SK-N-SH (cell line): ENCODE results near the gene HEBP1. TPM values are rescaled to one million over a fixed set of nuclear protein-coding genes. Genes with fewer than 3 reads are reported as not detected.

ENCODE experiments used
- CTCF ChIA-PET: fragments of 300-600, 350-600 bp; formaldehyde crosslinking; extraction: SDS; loops from one replicate; lab custom pipeline; 2021; lab: Yijun Ruan, JAX
- POLR2A ChIA-PET: fragments of 350-600 bp; sonication (Branson Sonifier 250); formaldehyde crosslinking; extraction: SDS; loops from one replicate; lab custom pipeline; 2020; ENCODE audit warnings: antibody characterized with exemption, inconsistent platforms; lab: Yijun Ruan, JAX
- DNase-seq: peaks from one replicate; pipeline ENCODE4 v3.0.0; 2012
- H2AFZ ChIP-seq: fragments of 200-600 bp; sonication (generic); 2 replicates; pipeline ENCODE4 v1.8.1; 2016; ENCODE audit warnings: antibody characterized with exemption, mild to moderate bottlenecking, low read depth
- H3F3A ChIP-seq: fragments of 200-600 bp; sonication (generic); replicated peaks from 2 replicates; pipeline ENCODE3; 2016; ENCODE audit warnings: antibody characterized with exemption, mild to moderate bottlenecking; ENCODE audit not compliant: insufficient read depth
- H3K27ac ChIP-seq, 2 experiments: fragments of 200-500 bp in 1 of 2; fragments of 200-600 bp in 1 of 2; sonication (Bioruptor generic) in 1 of 2; sonication (generic), shearing (Covaris generic) in 1 of 2; 2 replicates each; pipeline versions ENCODE4 v1.5.1 to v1.6.1; 2014 to 2016; ENCODE audit warnings: low read depth in 2 of 2, inconsistent platforms in 1 of 2, low read length in 1 of 2, mild to moderate bottlenecking in 1 of 2, mixed read lengths in 1 of 2
- H3K27me3 ChIP-seq: fragments of 200-600 bp; sonication (generic), shearing (Covaris generic); 2 replicates; pipeline ENCODE4 v1.6.1; 2016; ENCODE audit warnings: mixed run types; ENCODE audit not compliant: insufficient read depth
- H3K36me3 ChIP-seq, 2 experiments: fragments of 200-500 bp in 1 of 2; fragments of 200-600 bp in 1 of 2; sonication (Bioruptor generic) in 1 of 2; sonication (generic) in 1 of 2; replicated peaks in 1 of 2; 2 replicates each; pipeline versions ENCODE3 to v1.5.1; 2014 to 2016; ENCODE audit warnings: low read length in 1 of 2, mild to moderate bottlenecking in 1 of 2; ENCODE audit not compliant: insufficient read depth in 2 of 2, control insufficient read depth in 1 of 2
- H3K4me1 ChIP-seq, 2 experiments: fragments of 200-500 bp in 1 of 2; fragments of 200-600 bp in 1 of 2; sonication (Bioruptor generic) in 1 of 2; sonication (generic), shearing (Covaris generic) in 1 of 2; 2 replicates each; pipeline versions ENCODE4 v1.5.1 to v1.6.1; 2014 to 2016; ENCODE audit warnings: low read depth in 1 of 2, low read length in 1 of 2, mixed run types in 1 of 2; ENCODE audit not compliant: insufficient read depth in 2 of 2, control insufficient read depth in 1 of 2
- H3K4me2 ChIP-seq: fragments of 200-600 bp; sonication (generic), shearing (Covaris generic); 2 replicates; pipeline ENCODE4 v1.6.1; 2017; ENCODE audit warnings: mixed run types
- H3K4me3 ChIP-seq, 2 experiments: fragments of 200-500 bp in 1 of 2; fragments of 200-600 bp in 1 of 2; sonication (Bioruptor generic) in 1 of 2; sonication (generic), shearing (Covaris generic) in 1 of 2; 2 replicates each; pipeline versions ENCODE4 v1.5.1 to v1.8.1; 2014 to 2016; ENCODE audit warnings: low read depth in 2 of 2, inconsistent platforms in 1 of 2, low read length in 1 of 2, mild to moderate bottlenecking in 1 of 2, mixed read lengths in 1 of 2, moderate library complexity in 1 of 2
- H3K79me2 ChIP-seq: fragments of 200-600 bp; sonication (generic); 2 replicates; pipeline ENCODE4 v1.8.1; 2017; ENCODE audit warnings: mild to moderate bottlenecking; ENCODE audit not compliant: insufficient read depth
- H3K9ac ChIP-seq: fragments of 200-600 bp; sonication (generic); 2 replicates; pipeline ENCODE4 v1.6.1; 2017; ENCODE audit warnings: mixed run types
- H3K9me2 ChIP-seq: fragments of 200-600 bp; sonication (generic); 2 replicates; pipeline ENCODE4 v1.6.1; 2017; ENCODE audit warnings: mixed run types
- H3K9me3 ChIP-seq: fragments of 200-600 bp; sonication (generic); 2 replicates; pipeline ENCODE4 v1.6.1; 2017; ENCODE audit warnings: mixed run types, mild to moderate bottlenecking, moderate library complexity
- H4K20me1 ChIP-seq: fragments of 200-600 bp; sonication (generic); 2 replicates; pipeline ENCODE4 v1.6.1; 2017; ENCODE audit warnings: mild to moderate bottlenecking, mixed run types; ENCODE audit not compliant: insufficient read depth
- FOSL2 ChIP-seq: IDR thresholded peaks from 2 replicates; pipeline ENCODE4 v1.4.0; 2012; ENCODE audit warnings: low read depth, mild to moderate bottlenecking, moderate library complexity, borderline replicate concordance
- FOXJ3 ChIP-seq: sonication (generic); formaldehyde crosslinking; IDR thresholded peaks from 2 replicates; pipeline ENCODE4 v1.5.1; 2020; ENCODE audit warnings: mild to moderate bottlenecking, missing genetic modification reagents
- NFIC ChIP-seq: IDR thresholded peaks from 2 replicates; pipeline ENCODE4 v1.4.0; 2012; ENCODE audit warnings: borderline replicate concordance
- NRF1 ChIP-seq: IDR thresholded peaks from 2 replicates; pipeline ENCODE4 v1.6.1; 2012; ENCODE audit warnings: low read depth, mild to moderate bottlenecking, low read length
- POLR2AphosphoS5 ChIP-seq: IDR thresholded peaks from 2 replicates; pipeline ENCODE4 v1.6.1; 2012; ENCODE audit warnings: low read depth, low read length
- RCOR1 ChIP-seq: fragments of 150-350 bp; IDR thresholded peaks from 2 replicates; pipeline ENCODE4 v1.6.1; 2017; ENCODE audit warnings: antibody characterized with exemption, low read length
- RFX5 ChIP-seq: IDR thresholded peaks from 2 replicates; pipeline ENCODE4 v1.6.1; 2012; ENCODE audit warnings: mild to moderate bottlenecking, improper control_type of control experiment, low read length
- RXRA ChIP-seq: IDR thresholded peaks from 2 replicates; pipeline ENCODE4 v1.4.0; 2012; ENCODE audit warnings: low read depth, mild to moderate bottlenecking, borderline replicate concordance
- SIN3A ChIP-seq: IDR thresholded peaks from 2 replicates; pipeline ENCODE4 v1.6.1; 2012; ENCODE audit warnings: low read depth, mild to moderate bottlenecking, low read length, moderate library complexity, borderline replicate concordance
- SMC3 ChIP-seq: IDR thresholded peaks from 2 replicates; pipeline ENCODE4 v1.6.1; 2012; ENCODE audit warnings: low read depth, low read length, improper control_type of control experiment
- ZBTB33 ChIP-seq: IDR thresholded peaks from 2 replicates; pipeline ENCODE4 v1.4.0; 2012; ENCODE audit warnings: low read depth, borderline replicate concordance
- WGBS: methylation state at CpG from one replicate; pipeline ENCODE4 v1.1.6; 2017; ENCODE audit warnings: low lambda C conversion rate; 5-methylcytosine and 5-hydroxymethylcytosine counted together
- polyA plus RNA-seq, 3 experiments: library from polyadenylated mRNA; depleted of rRNA; stranded (reverse); fragments of >200 nt; gene quantifications; 2 replicates each; pipeline ENCODE4 v1.2.3, GENCODE V29; 2012
- TF ChIP-seq, protein P1 (sequence below): fragments of 200-600 bp; sonication (generic); IDR thresholded peaks from 2 replicates; pipeline ENCODE4 v1.6.1; 2017; ENCODE audit warnings: antibody characterized with exemption, mild to moderate bottlenecking, moderate library complexity

HEBP1 gene
- polyA plus RNA-seq, 1 of the 3 experiments (the other 2 are of a cell fraction), result 17.9 TPM

DNA sequence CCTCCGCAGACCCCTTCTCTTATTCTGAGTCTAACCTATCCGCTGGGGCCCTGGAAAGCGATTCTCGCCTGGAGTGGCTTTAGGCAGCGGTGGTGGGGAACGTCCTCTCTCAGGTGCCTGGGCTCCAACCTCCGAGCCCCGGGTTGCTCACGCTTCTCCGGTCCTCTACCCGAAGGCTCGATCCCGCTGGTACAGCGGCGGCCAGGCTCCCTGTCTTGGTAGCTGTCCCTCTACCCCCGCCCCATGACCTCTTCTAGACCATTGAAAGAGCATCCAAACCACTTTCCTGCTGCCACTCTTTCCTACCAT, 505 bp upstream of the HEBP1 start:
- no peaks in the 10 kb centered on the region for H3K9me3 ChIP-seq
- no peaks in the 10 kb centered on the region for H3K27me3 ChIP-seq
- 2% methylated on average over 9 of the region's 16 CpGs for WGBS
- TF ChIP-seq NRF1 (no peak), FOXJ3 (CRISPR knock-in tag) (no peak), SMC3 (no peak), ZBTB33 (no peak), RFX5 (no peak), SIN3A (no peak), RCOR1 (no peak), POLR2AphosphoS5 (no peak), FOSL2 (no peak), RXRA (no peak)
- ChIA-PET POLR2A (interaction anchor here (1.0 kb wide), 1 partner anchor 209 kb away, joined by 3 read pairs; no protein-coding TSS in a partner anchor), CTCF (interaction anchor here (2.1 kb wide), 1 partner anchor 211 kb away, joined by 10 read pairs; no protein-coding TSS in a partner anchor)
- DNase-seq, result peak; percentile 74
- peaks cover 31% of the 10 kb centered on the region for H3K79me2 ChIP-seq
- H3K36me3 ChIP-seq, result no peaks in the 10 kb centered on the region
- H3K9ac ChIP-seq, result peak overlapping the region; percentile 87
- peaks cover 5% of the 10 kb centered on the region for H3F3A ChIP-seq
- no peaks in the 10 kb centered on the region for H3K9me2 ChIP-seq
- H4K20me1 ChIP-seq, result no peaks in the 10 kb centered on the region
- peak overlapping the region; percentile 95 for H3K4me2 ChIP-seq
- H3K27ac ChIP-seq, result peak overlapping the region; percentile 69 to 87
- peak overlapping the region; percentile 47; the same call in 1 of the 2 replicates for H2AFZ ChIP-seq
- peaks cover 6 to 18% of the 10 kb centered on the region in 2 experiments; a peak in 3 of 4 replicates for H3K4me1 ChIP-seq
- peak overlapping the region; percentile 70 to 76 for H3K4me3 ChIP-seq

- Histone ChIP-seq H3K4me3 (peak overlapping the region; percentile 76 to 88), H3K79me2 (peaks cover 38% of the 10 kb centered on the region), H3F3A (peaks cover 5% of the 10 kb centered on the region), H3K27ac (peak overlapping the region in 1 of 2 experiments; percentile 52; a peak in 2 of 4 replicates), H3K9me3 (no peaks in the 10 kb centered on the region), H4K20me1 (no peaks in the 10 kb centered on the region), H2AFZ (peak overlapping the region; percentile 94), H3K27me3 (no peaks in the 10 kb centered on the region)
- no peak for DNase-seq
- 50% methylated on average over 22 of the region's 22 CpGs for WGBS
- TF ChIP-seq NFIC, result no peak
- TF ChIP-seq, protein P1, sequence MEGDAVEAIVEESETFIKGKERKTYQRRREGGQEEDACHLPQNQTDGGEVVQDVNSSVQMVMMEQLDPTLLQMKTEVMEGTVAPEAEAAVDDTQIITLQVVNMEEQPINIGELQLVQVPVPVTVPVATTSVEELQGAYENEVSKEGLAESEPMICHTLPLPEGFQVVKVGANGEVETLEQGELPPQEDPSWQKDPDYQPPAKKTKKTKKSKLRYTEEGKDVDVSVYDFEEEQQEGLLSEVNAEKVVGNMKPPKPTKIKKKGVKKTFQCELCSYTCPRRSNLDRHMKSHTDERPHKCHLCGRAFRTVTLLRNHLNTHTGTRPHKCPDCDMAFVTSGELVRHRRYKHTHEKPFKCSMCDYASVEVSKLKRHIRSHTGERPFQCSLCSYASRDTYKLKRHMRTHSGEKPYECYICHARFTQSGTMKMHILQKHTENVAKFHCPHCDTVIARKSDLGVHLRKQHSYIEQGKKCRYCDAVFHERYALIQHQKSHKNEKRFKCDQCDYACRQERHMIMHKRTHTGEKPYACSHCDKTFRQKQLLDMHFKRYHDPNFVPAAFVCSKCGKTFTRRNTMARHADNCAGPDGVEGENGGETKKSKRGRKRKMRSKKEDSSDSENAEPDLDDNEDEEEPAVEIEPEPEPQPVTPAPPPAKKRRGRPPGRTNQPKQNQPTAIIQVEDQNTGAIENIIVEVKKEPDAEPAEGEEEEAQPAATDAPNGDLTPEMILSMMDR, result peak; percentile 12; the same call in 1 of the 2 replicates
- TF ChIP-seq, all 33 proteins: peak for 1
- Histone ChIP-seq H3K36me3 (no peaks in the 10 kb centered on the region), H3K9ac (peak overlapping the region; percentile 86), H3K4me2 (peak overlapping the region; percentile 97), H3K9me2 (no peaks in the 10 kb centered on the region), H3K4me1 (peaks cover 6 to 18% of the 10 kb centered on the region in 2 experiments; a peak in 3 of 4 replicates)
- POLR2A ChIA-PET, result no interaction called here
- CTCF ChIA-PET, result interaction anchor here (1.0 to 2.3 kb wide), 2 partner anchors 16 to 83 kb away, joined by 3 to 7 read pairs; no protein-coding TSS in a partner anchor
These were observed 650 bp downstream of the HEBP1 start for GRCh38 chr12:12999271-12999958.
